HepG2 (cell line): ENCODE results near the gene TBXAS1. TPM values are rescaled to one million over a fixed set of nuclear protein-coding genes. Genes with fewer than 3 reads are reported as not detected.

Source experiments
- ATAC-seq: fragments of 200-7000 bp; cut with Tn5 transposase; 3 replicates; pipeline ENCODE4 v1.9.1; 2020; ENCODE audit warnings: mild to moderate bottlenecking, moderate library complexity
- BruUV-seq: library from RNA; stranded (reverse); fragments of 400-500 nt; replicated peaks from 2 replicates; lab custom pipeline; 2021; lab: Mats Ljungman, UMichigan
- CTCF ChIA-PET: fragments of 300-600 bp; formaldehyde crosslinking; extraction: SDS; loops from one replicate; lab custom pipeline; 2021; ENCODE audit warnings: low total read pairs, inconsistent platforms, low intra/inter-chr PET ratio; lab: Yijun Ruan, JAX
- POLR2A ChIA-PET: fragments of 350-600 bp; sonication (Branson Sonifier 250); formaldehyde crosslinking; loops from one replicate; lab custom pipeline; 2020; ENCODE audit warnings: antibody characterized with exemption, inconsistent platforms; lab: Yijun Ruan, JAX
- DNase-seq: peaks from one replicate; pipeline ENCODE4 v3.0.0-alpha.2; 2015; ENCODE audit warnings: low spot score
- FAIRE-seq: peaks from 3 replicates; lab custom pipeline; 2011; peaks lifted over from hg19 to GRCh38; lab: Jason Lieb, UNC
- H2AFZ ChIP-seq: one replicate; pipeline ENCODE4 v1.6.1; 2011; ENCODE audit warnings: low read length, inconsistent platforms
- H3K27ac ChIP-seq: fragments of 300-600 bp; 3 replicates; pipeline ENCODE4 v1.8.0; 2011; ENCODE audit warnings: mixed run types, mild to moderate bottlenecking, mixed read lengths, low read length, inconsistent platforms; ENCODE audit not compliant: insufficient read depth; ENCODE audit errors: extremely low read length
- H3K27me3 ChIP-seq, 2 experiments: fragments of 200-600 bp in 1 of 2; 2 replicates in 1 of 2; 3 replicates in 1 of 2; pipeline versions ENCODE4 v1.6.0 to v1.8.0; 2011; ENCODE audit warnings: low read length in 2 of 2, mild to moderate bottlenecking in 2 of 2, moderate library complexity in 2 of 2, inconsistent platforms in 1 of 2; ENCODE audit not compliant: insufficient read depth in 2 of 2, control insufficient read depth in 1 of 2
- H3K36me3 ChIP-seq, 2 experiments: fragments of 200-600 bp in 1 of 2; replicated peaks in 1 of 2; 2 replicates in 1 of 2; 3 replicates in 1 of 2; pipeline versions ENCODE4 v1.5.1 to v1.8.0; 2011; ENCODE audit warnings: low read length in 2 of 2, inconsistent platforms in 1 of 2; ENCODE audit not compliant: insufficient read depth in 2 of 2, control insufficient read depth in 1 of 2
- H3K4me1 ChIP-seq: 2 replicates; pipeline ENCODE4 v1.5.1; 2012; ENCODE audit warnings: low read length, inconsistent platforms; ENCODE audit not compliant: insufficient read depth
- H3K4me2 ChIP-seq: 2 replicates; pipeline ENCODE4 v1.6.0; 2011; ENCODE audit warnings: low read depth, low read length, inconsistent platforms
- H3K4me3 ChIP-seq, 3 experiments: fragments of 200-600 bp in 1 of 3; sonication (generic), shearing (Covaris generic) in 1 of 3; replicated peaks in 1 of 3; 2 replicates each; pipeline ENCODE4 v1.5.1; 2011 to 2016; ENCODE audit warnings: low read length in 3 of 3, inconsistent platforms in 2 of 3, low read depth in 2 of 3, mild to moderate bottlenecking in 2 of 3, control low read depth in 1 of 3, mixed read lengths in 1 of 3; ENCODE audit not compliant: insufficient read depth in 1 of 3
- H3K79me2 ChIP-seq: one replicate; pipeline ENCODE4 v1.6.1; 2011; ENCODE audit warnings: low read length, inconsistent platforms; ENCODE audit not compliant: insufficient read depth
- H3K9ac ChIP-seq: 2 replicates; pipeline ENCODE4 v1.6.0; 2011; ENCODE audit warnings: mild to moderate bottlenecking, low read depth, low read length, inconsistent platforms; ENCODE audit not compliant: insufficient read depth
- H3K9me3 ChIP-seq: 2 replicates; pipeline ENCODE4 v1.5.1; 2012; ENCODE audit warnings: mild to moderate bottlenecking, low read length
- H4K20me1 ChIP-seq: 2 replicates; pipeline ENCODE4 v1.6.0; 2011; ENCODE audit warnings: inconsistent platforms, mild to moderate bottlenecking, low read length, moderate library complexity; ENCODE audit not compliant: insufficient read depth
- CSRNP1 ChIP-seq: sonication (generic); formaldehyde crosslinking; IDR thresholded peaks from 2 replicates; pipeline ENCODE4 v1.8.1; 2023; ENCODE audit warnings: mild to moderate bottlenecking, missing genetic modification reagents
- ETV5 ChIP-seq: IDR thresholded peaks from 2 replicates; pipeline ENCODE4 v1.6.1; 2018; ENCODE audit warnings: missing biosample characterization, missing genetic modification reagents, inconsistent platforms, borderline replicate concordance
- FOXA1 ChIP-seq, 2 experiments: fragments of 450-650 bp in 1 of 2; sonication (generic) in 1 of 2; formaldehyde crosslinking in 1 of 2; IDR thresholded peaks; 2 replicates each; pipeline versions ENCODE4 v1.4.0 to v1.6.1; 2016 to 2020; ENCODE audit warnings: missing genetic modification reagents in 1 of 2
- KDM3A ChIP-seq: IDR thresholded peaks from 2 replicates; pipeline ENCODE4 v1.6.1; 2018; ENCODE audit warnings: low read depth, missing compliant biosample characterization
- PRDM4 ChIP-seq: sonication (generic); formaldehyde crosslinking; IDR thresholded peaks from 2 replicates; pipeline ENCODE4 v1.9.0; 2021; ENCODE audit warnings: missing genetic modification reagents, borderline replicate concordance
- SPEN ChIP-seq: sonication (generic); formaldehyde crosslinking; IDR thresholded peaks from 2 replicates; pipeline ENCODE4 v1.5.1; 2020; ENCODE audit warnings: low read depth, mild to moderate bottlenecking, missing genetic modification reagents
- TFAP4 ChIP-seq: sonication (generic); IDR thresholded peaks from 2 replicates; pipeline ENCODE4 v1.6.1; 2016; ENCODE audit warnings: low read depth, borderline replicate concordance
- ZFP90 ChIP-seq: sonication (generic); formaldehyde crosslinking; IDR thresholded peaks from 2 replicates; pipeline ENCODE4 v1.8.0; 2022; ENCODE audit warnings: missing genetic modification reagents, mild to moderate bottlenecking, inconsistent platforms, borderline replicate concordance
- ZNF510 ChIP-seq: sonication (generic); formaldehyde crosslinking; IDR thresholded peaks from 2 replicates; pipeline ENCODE4 v1.4.0; 2020; ENCODE audit warnings: low read depth, mild to moderate bottlenecking, missing genetic modification reagents
- WGBS: methylation state at CpG from one replicate; pipeline ENCODE4 v1.1.6; 2017; ENCODE audit warnings: low lambda C conversion rate; 5-methylcytosine and 5-hydroxymethylcytosine counted together
- in situ Hi-C: cut with HindIII; loops from 2 replicates; pipeline ENCODE4 v1.10.0; 2017; ENCODE audit warnings: low pct_unique_long_range_greater_than_20kb; ENCODE audit not compliant: extremely low pct_ligation_motif_present
- intact Hi-C: fragments of 100-400 bp; cut with micrococcal nuclease; formaldehyde crosslinking; loops from one replicate; pipeline ENCODE4 v1.10.0; 2022; ENCODE audit not compliant: unreplicated experiment
- polyA plus RNA-seq, 8 experiments: library from polyadenylated mRNA; depleted of rRNA in 3 of 8; stranded (reverse) in 7 of 8; unstranded in 1 of 8; fragments of >200 nt; fragmentation: Illumina TruSeq in 4 of 8; extraction: Trizol in 4 of 8; gene quantifications; 2 replicates each; pipeline versions ENCODE4 v1.2.1 to v1.2.3, GENCODE V29; 2011 to 2016; ENCODE audit warnings: low read depth in 4 of 8, missing spikeins in 1 of 8, mixed read lengths in 1 of 8; ENCODE audit not compliant: insufficient read depth in 1 of 8
- total RNA-seq, 5 experiments: library from RNA; depleted of rRNA; stranded (reverse); fragments of >200 nt; fragmentation: Illumina TruSeq; extraction: Trizol; gene quantifications; 2 replicates each; pipeline ENCODE4 v1.2.3, GENCODE V29; 2016; ENCODE audit warnings: low read depth in 1 of 5

Gene TBXAS1
- total and polyA plus RNA-seq, 2 of the 13 experiments (the other 11 are each of a cell fraction or from before 2014, with no cell fraction given): 4.0 to 4.9 TPM

GRCh38 chr7:139991911-139992310, 162.8 kb downstream of the TBXAS1 start:
- no peak overlapping the region for H3K4me3 ChIP-seq
- no peak overlapping the region for H3K27ac ChIP-seq
- no peaks in the 10 kb centered on the region for H3K36me3 ChIP-seq
- H3K4me1 ChIP-seq: peaks cover 49% of the 10 kb centered on the region
- H3K9ac ChIP-seq: no peak overlapping the region
- BruUV-seq: no TSS peak
- TF ChIP-seq SPEN (CRISPR knock-in tag) (no peak), KDM3A (CRISPR knock-in tag) (no peak), PRDM4 (CRISPR knock-in tag) (no peak), ZNF510 (CRISPR knock-in tag) (no peak), CSRNP1 (CRISPR knock-in tag) (no peak), ETV5 (CRISPR knock-in tag) (no peak), FOXA1 (IDR thresholded peaks at IDR 0.05) (no peak), FOXA1 (CRISPR knock-in tag; IDR thresholded peaks at IDR 0.05) (no peak), TFAP4 (no peak), ZFP90 (no peak)
- peaks cover 1 to 26% of the 10 kb centered on the region in 2 experiments; a peak in 4 of 5 replicates for H3K27me3 ChIP-seq
- H2AFZ ChIP-seq: no peak overlapping the region
- 0 out of 2 replicates have a peak overlapping the region, but pooled peaks have one; percentile 73 for H3K4me2 ChIP-seq
- H3K9me3 ChIP-seq: no peaks in the 10 kb centered on the region
- FAIRE-seq: no peak
- intact Hi-C loops (no loop called here), in situ Hi-C loops (no loop called here)
- WGBS: 44% methylated on average over 4 of the region's 6 CpGs
- ChIA-PET CTCF (no interaction called here), POLR2A (no interaction called here)
- no peak for DNase-seq
- no peak; the same call in 2 of the 3 replicates for ATAC-seq
- no peaks in the 10 kb centered on the region for H4K20me1 ChIP-seq
- H3K79me2 ChIP-seq: no peaks in the 10 kb centered on the region
